A673 (cell line): ENCODE results near the gene HLCS. TPM values are rescaled to one million over a fixed set of nuclear protein-coding genes. Genes with fewer than 3 reads are reported as not detected.

Source experiments
- BruUV-seq: library from RNA; stranded (reverse); fragments of 400-500 nt; replicated peaks from 2 replicates; lab custom pipeline; 2021; lab: Mats Ljungman, UMichigan
- CTCF ChIA-PET: fragments of 300-600 bp; sonication (Branson Sonifier 250); formaldehyde crosslinking; loops from one replicate; lab custom pipeline; 2022; ENCODE audit warnings: antibody characterized with exemption; lab: Charles Lee
- POLR2A ChIA-PET: fragments of 300-600 bp; sonication (Branson Sonifier 250); formaldehyde crosslinking; loops from one replicate; lab custom pipeline; 2022; ENCODE audit warnings: antibody characterized with exemption; ENCODE audit not compliant: low non-redundant PET; lab: Charles Lee
- DNase-seq: peaks from one replicate; pipeline ENCODE4 v3.0.0-alpha.2; 2015; ENCODE audit warnings: low spot score
- H3K27ac ChIP-seq: fragments of 200-600 bp; sonication (generic); 2 replicates; pipeline ENCODE4 v1.5.1; 2016; ENCODE audit warnings: mixed run types, low read depth, mild to moderate bottlenecking, mixed read lengths, antibody characterized with exemption, low read length; ENCODE audit not compliant: poor library complexity, severe bottlenecking
- H3K27me3 ChIP-seq: fragments of 200-600 bp; sonication (generic); replicated peaks from 2 replicates; pipeline ENCODE4 v1.6.1; 2017; ENCODE audit warnings: mixed run types, low read depth, mild to moderate bottlenecking, mixed read lengths, antibody characterized with exemption, low read length; ENCODE audit not compliant: insufficient read depth, poor library complexity
- H3K36me3 ChIP-seq: fragments of 200-600 bp; sonication (generic); 2 replicates; pipeline ENCODE4 v1.6.1; 2016; ENCODE audit warnings: mixed run types, mild to moderate bottlenecking, mixed read lengths, antibody characterized with exemption, low read length; ENCODE audit not compliant: insufficient read depth, poor library complexity, severe bottlenecking
- H3K4me1 ChIP-seq: fragments of 200-600 bp; sonication (generic); 2 replicates; pipeline ENCODE4 v1.6.1; 2017; ENCODE audit warnings: mixed run types, mild to moderate bottlenecking, mixed read lengths, antibody characterized with exemption, low read length; ENCODE audit not compliant: insufficient read depth, poor library complexity, severe bottlenecking
- H3K4me3 ChIP-seq: fragments of 200-600 bp; sonication (generic); 2 replicates; pipeline ENCODE4 v1.5.1; 2016; ENCODE audit warnings: low read depth, mixed run types, mild to moderate bottlenecking, mixed read lengths, low read length; ENCODE audit not compliant: poor library complexity, severe bottlenecking
- H3K9me3 ChIP-seq: fragments of 200-600 bp; sonication (generic); 2 replicates; pipeline ENCODE4 v1.6.1; 2016; ENCODE audit warnings: mixed run types, low read depth, mild to moderate bottlenecking, mixed read lengths, antibody characterized with exemption, low read length; ENCODE audit not compliant: poor library complexity, severe bottlenecking
- CTCF ChIP-seq: fragments of 300-800, 200-600 bp; sonication (generic); conservative IDR thresholded peaks from 2 replicates; pipeline ENCODE4 v1.5.1; 2017; ENCODE audit warnings: low read depth, mild to moderate bottlenecking, antibody characterized with exemption, low read length, moderate library complexity, mixed read lengths
- EZH2 ChIP-seq: fragments of 200-600 bp; sonication (generic); IDR thresholded peaks from 2 replicates; pipeline ENCODE4 v1.6.1; 2017; ENCODE audit warnings: borderline replicate concordance, low read depth, mild to moderate bottlenecking, mixed read lengths, antibody characterized with exemption, low read length; ENCODE audit not compliant: poor library complexity, severe bottlenecking
- intact Hi-C: fragments of 100-400 bp; cut with micrococcal nuclease; formaldehyde crosslinking; loops from one replicate; pipeline ENCODE4 v1.10.0; 2022; ENCODE audit not compliant: unreplicated experiment
- total RNA-seq: library from RNA; stranded (reverse); gene quantifications from 2 replicates; pipeline ENCODE4 v1.2.3, GENCODE V29; 2021

HLCS gene
- total RNA-seq, 1 experiment from 2014 or later: 15.3 TPM

DNA sequence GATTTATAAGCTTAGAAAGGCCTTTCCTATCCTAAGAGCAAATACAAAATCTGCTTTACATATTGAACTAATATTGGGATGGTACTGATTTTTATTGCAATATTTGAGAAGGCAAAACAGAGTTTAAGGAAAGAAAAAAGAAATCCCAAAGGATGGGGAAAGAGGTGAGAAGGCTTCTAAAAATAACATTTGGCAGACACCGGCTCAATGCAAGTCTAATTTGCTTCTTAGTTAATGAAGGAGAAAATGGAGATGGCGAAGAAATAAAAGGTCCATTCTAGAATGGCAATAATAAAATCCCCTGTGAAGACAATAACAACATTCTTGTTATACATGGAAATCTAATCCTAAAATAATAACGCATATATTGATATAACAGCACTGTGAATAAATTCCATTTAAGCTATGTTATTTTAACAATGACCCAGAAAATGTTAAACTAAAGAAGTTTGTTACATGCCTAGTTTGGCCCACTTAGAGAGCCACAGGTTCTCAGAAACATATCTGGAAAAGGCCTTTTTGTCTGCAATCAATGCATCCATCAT, 117.7 kb downstream of the HLCS start:
- peaks cover 18% of the 10 kb centered on the region for H3K4me1 ChIP-seq
- ChIA-PET CTCF (no interaction called here), POLR2A (interaction anchor here (0.6 kb wide), 1 partner anchor 647 kb away, joined by 4 read pairs; no protein-coding TSS in a partner anchor)
- intact Hi-C loops: no loop called here
- no peak overlapping the region for H3K27ac ChIP-seq
- TF ChIP-seq EZH2: no peak
- no peak for TF ChIP-seq CTCF
- H3K4me3 ChIP-seq: no peak overlapping the region
- H3K9me3 ChIP-seq: no peaks in the 10 kb centered on the region
- no peak for DNase-seq
- BruUV-seq: no TSS peak
- no peaks in the 10 kb centered on the region for H3K36me3 ChIP-seq
- H3K27me3 ChIP-seq: no peaks in the 10 kb centered on the region

- no peak overlapping the region for H3K27ac ChIP-seq
- ChIA-PET CTCF (interaction anchor here (1.5 kb wide), 1 partner anchor 217 kb away, joined by 4 read pairs; no protein-coding TSS in a partner anchor), POLR2A (no interaction called here)
- no peak overlapping the region for H3K4me3 ChIP-seq
- H3K27me3 ChIP-seq: no peaks in the 10 kb centered on the region
- H3K36me3 ChIP-seq: no peaks in the 10 kb centered on the region
- peak; percentile 44 for DNase-seq
- no TSS peak for BruUV-seq
- intact Hi-C loops: no loop called here
- H3K4me1 ChIP-seq: peaks cover 18% of the 10 kb centered on the region
- H3K9me3 ChIP-seq: no peaks in the 10 kb centered on the region
- no peak for TF ChIP-seq CTCF
These were observed 119.3 kb downstream of the HLCS start for GRCh38 chr21:36847189-36847588.

GRCh38 chr21:36846631-36847030, 119.8 kb downstream of the HLCS start:
- no peak overlapping the region for H3K27ac ChIP-seq
- H3K4me3 ChIP-seq: no peak overlapping the region
- no peaks in the 10 kb centered on the region for H3K27me3 ChIP-seq
- no peak for TF ChIP-seq EZH2
- no peak for TF ChIP-seq CTCF
- intact Hi-C loops: no loop called here
- no peaks in the 10 kb centered on the region for H3K9me3 ChIP-seq
- DNase-seq: no peak
- H3K36me3 ChIP-seq: no peaks in the 10 kb centered on the region
- ChIA-PET CTCF (interaction anchor here (1.5 kb wide), 1 partner anchor 216 kb away, joined by 4 read pairs; no protein-coding TSS in a partner anchor), POLR2A (no interaction called here)
- peaks cover 18% of the 10 kb centered on the region for H3K4me1 ChIP-seq
- BruUV-seq: no TSS peak
